ENCODE measurements around the gene MICAL3.
A peak's percentile ranks its signal among the peaks of the same experiment; 100 is the strongest.
"Not testable (repeated sequence)": the region's sequence is repeated elsewhere in the genome, so short reads cannot be mapped to it uniquely, and the experiment has no call there.

MICAL3 gene

GRCh38 chr22:18067548-18068341 is 43.4 kb upstream of the MICAL3 start:
- H3K36me3 ChIP-seq (ENCODE audit: control insufficient read depth, insufficient read depth, low read length) = no peaks in the 10 kb centered on the region
- H3K27me3 ChIP-seq (ENCODE audit: control insufficient read depth, insufficient read depth, low read length, poor library complexity, severe bottlenecking) = no peaks in the 10 kb centered on the region
- WGBS, 2 experiments = 72% methylated on average over 14 of the region's 14 CpGs
- no peak overlapping the region for H3K4me3 ChIP-seq (ENCODE audit: insufficient read depth, low read depth, low read length)
- no peaks in the 10 kb centered on the region for H3K4me1 ChIP-seq (ENCODE audit: control insufficient read depth, insufficient read depth, low read length)
- H3K9me3 ChIP-seq (ENCODE audit: control insufficient read depth, low read length) = no peaks in the 10 kb centered on the region
- no peak overlapping the region for H3K27ac ChIP-seq (ENCODE audit: insufficient read depth, low read depth, low read length, poor library complexity, severe bottlenecking)

DNA sequence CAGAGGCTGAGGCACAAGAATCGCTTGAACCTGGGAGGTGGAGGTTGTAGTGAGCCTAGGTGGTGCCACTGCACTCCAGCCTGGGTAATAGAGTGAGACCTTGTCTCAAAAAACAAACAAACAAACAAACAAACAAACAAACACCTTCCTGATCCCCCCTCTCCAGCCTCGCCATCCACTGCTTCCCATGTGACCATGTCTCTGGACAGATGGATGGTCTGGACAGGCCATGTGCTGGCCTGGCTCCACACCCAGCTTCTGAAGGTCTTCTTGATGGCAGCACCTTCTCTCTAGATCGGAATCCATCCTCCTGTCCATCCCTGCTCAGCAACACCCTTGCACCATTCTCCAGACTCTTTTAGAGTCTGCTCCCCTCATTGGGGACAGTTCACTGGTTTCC is 42.8 kb upstream of the MICAL3 start:
- WGBS, 2 experiments = 90 to 92% methylated on average over 3 of the region's 3 CpGs
- no peak overlapping the region for H3K27ac ChIP-seq (ENCODE audit: insufficient read depth, low read depth, low read length, poor library complexity, severe bottlenecking)
- no peaks in the 10 kb centered on the region for H3K9me3 ChIP-seq (ENCODE audit: control insufficient read depth, low read length)
- no peak overlapping the region for H3K4me3 ChIP-seq (ENCODE audit: insufficient read depth, low read depth, low read length)
- no peaks in the 10 kb centered on the region for H3K27me3 ChIP-seq (ENCODE audit: control insufficient read depth, insufficient read depth, low read length, poor library complexity, severe bottlenecking)
- H3K4me1 ChIP-seq (ENCODE audit: control insufficient read depth, insufficient read depth, low read length) = no peaks in the 10 kb centered on the region
- no peaks in the 10 kb centered on the region for H3K36me3 ChIP-seq (ENCODE audit: control insufficient read depth, insufficient read depth, low read length)

GRCh38 chr22:18066181-18066859 is 42.0 kb upstream of the MICAL3 start:
- H3K4me1 ChIP-seq (ENCODE audit: control insufficient read depth, insufficient read depth, low read length) = peaks cover 3% of the 10 kb centered on the region
- no peaks in the 10 kb centered on the region for H3K36me3 ChIP-seq (ENCODE audit: control insufficient read depth, insufficient read depth, low read length)
- H3K9me3 ChIP-seq (ENCODE audit: control insufficient read depth, low read length) = no peaks in the 10 kb centered on the region
- no peaks in the 10 kb centered on the region for H3K27me3 ChIP-seq (ENCODE audit: control insufficient read depth, insufficient read depth, low read length, poor library complexity, severe bottlenecking)
- H3K27ac ChIP-seq (ENCODE audit: insufficient read depth, low read depth, low read length, poor library complexity, severe bottlenecking) = no peak overlapping the region
- WGBS, 2 experiments = 85 to 90% methylated on average over 12 of the region's 12 CpGs
- no peak overlapping the region for H3K4me3 ChIP-seq (ENCODE audit: insufficient read depth, low read depth, low read length)

- H3K27ac ChIP-seq (ENCODE audit: insufficient read depth, low read depth, low read length, poor library complexity, severe bottlenecking) = no peak overlapping the region
- no peaks in the 10 kb centered on the region for H3K9me3 ChIP-seq (ENCODE audit: control insufficient read depth, low read length)
- no peaks in the 10 kb centered on the region for H3K36me3 ChIP-seq (ENCODE audit: control insufficient read depth, insufficient read depth, low read length)
- H3K4me1 ChIP-seq (ENCODE audit: control insufficient read depth, insufficient read depth, low read length) = peaks cover 8% of the 10 kb centered on the region
- 71 to 77% methylated on average over 9 of the region's 9 CpGs for WGBS, 2 experiments
- H3K4me3 ChIP-seq (ENCODE audit: insufficient read depth, low read depth, low read length) = no peak overlapping the region
- no peaks in the 10 kb centered on the region for H3K27me3 ChIP-seq (ENCODE audit: control insufficient read depth, insufficient read depth, low read length, poor library complexity, severe bottlenecking)
These were observed 40.9 kb upstream of the MICAL3 start for GRCh38 chr22:18065256-18065655.

DNA sequence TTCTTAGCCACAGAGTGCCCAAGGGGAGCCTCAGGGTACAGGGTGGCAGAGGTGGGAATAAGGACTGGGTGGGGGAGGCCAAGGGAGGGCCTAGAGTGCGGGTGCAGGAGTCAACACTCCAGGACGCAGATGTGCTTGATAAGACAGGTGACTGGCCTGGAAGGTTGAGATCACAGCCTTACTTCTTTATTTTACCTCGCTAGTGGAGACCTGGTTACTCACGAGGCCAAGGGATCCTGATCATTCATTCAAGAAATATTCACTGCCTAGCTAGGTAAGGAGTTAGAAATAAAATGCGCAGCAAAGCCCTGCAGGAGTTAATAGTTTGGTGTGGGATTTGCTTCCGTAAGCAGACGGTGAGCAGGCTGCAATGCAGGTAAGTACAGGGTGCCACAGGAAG is 40.3 kb upstream of the MICAL3 start:
- 94 to 95% methylated on average over 7 of the region's 7 CpGs for WGBS, 2 experiments
- Histone ChIP-seq H3K4me1 (ENCODE audit: control insufficient read depth, insufficient read depth, low read length) (peaks cover 8% of the 10 kb centered on the region), H3K4me3 (ENCODE audit: insufficient read depth, low read depth, low read length) (no peak overlapping the region), H3K27me3 (ENCODE audit: control insufficient read depth, insufficient read depth, low read length, poor library complexity, severe bottlenecking) (no peaks in the 10 kb centered on the region), H3K36me3 (ENCODE audit: control insufficient read depth, insufficient read depth, low read length) (no peaks in the 10 kb centered on the region), H3K27ac (ENCODE audit: insufficient read depth, low read depth, low read length, poor library complexity, severe bottlenecking) (no peak overlapping the region), H3K9me3 (ENCODE audit: control insufficient read depth, low read length) (no peaks in the 10 kb centered on the region)

- H3K27me3 ChIP-seq (ENCODE audit: control insufficient read depth, insufficient read depth, low read length, poor library complexity, severe bottlenecking); H3K9me3 ChIP-seq (ENCODE audit: control insufficient read depth, low read length); H3K36me3 ChIP-seq (ENCODE audit: control insufficient read depth, insufficient read depth, low read length); H3K4me1 ChIP-seq (ENCODE audit: control insufficient read depth, insufficient read depth, low read length); H3K4me3 ChIP-seq (ENCODE audit: insufficient read depth, low read depth, low read length): not testable (repeated sequence)
- H3K27ac ChIP-seq (ENCODE audit: insufficient read depth, low read depth, low read length, poor library complexity, severe bottlenecking) = peak overlapping the region; percentile 67
- WGBS, 2 experiments = 90 to 92% methylated on average over 6 of the region's 6 CpGs
These were observed 39.4 kb upstream of the MICAL3 start for GRCh38 chr22:18063715-18064114.

- no peaks in the 10 kb centered on the region for H3K36me3 ChIP-seq (ENCODE audit: control insufficient read depth, insufficient read depth, low read length)
- 88 to 93% methylated on average over 7 of the region's 7 CpGs for WGBS, 2 experiments
- H3K9me3 ChIP-seq (ENCODE audit: control insufficient read depth, low read length) = no peaks in the 10 kb centered on the region
- H3K4me1 ChIP-seq (ENCODE audit: control insufficient read depth, insufficient read depth, low read length) = peaks cover 8% of the 10 kb centered on the region
- no peak overlapping the region for H3K4me3 ChIP-seq (ENCODE audit: insufficient read depth, low read depth, low read length)
- H3K27me3 ChIP-seq (ENCODE audit: control insufficient read depth, insufficient read depth, low read length, poor library complexity, severe bottlenecking) = no peaks in the 10 kb centered on the region
- no peak overlapping the region for H3K27ac ChIP-seq (ENCODE audit: insufficient read depth, low read depth, low read length, poor library complexity, severe bottlenecking)
These were observed 38.9 kb upstream of the MICAL3 start for GRCh38 chr22:18063306-18063705.

DNA sequence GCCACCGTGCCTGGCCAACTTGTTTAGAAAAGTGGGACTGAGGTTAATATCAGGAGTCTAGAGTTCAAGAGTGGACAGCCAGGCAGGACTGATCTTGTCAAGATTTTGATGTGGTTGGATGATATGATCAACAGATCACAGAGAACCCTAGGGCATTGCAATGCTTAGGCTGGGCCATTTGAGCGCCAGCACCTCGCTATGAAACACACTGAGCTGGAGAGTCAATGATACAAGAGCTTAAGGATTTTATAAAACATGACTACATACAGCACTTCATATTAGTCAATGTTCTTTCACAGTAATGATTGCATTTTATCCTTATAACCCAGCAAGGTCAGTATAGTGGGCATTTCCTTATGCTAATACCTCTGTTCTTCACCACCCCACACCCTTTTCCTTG is 38.1 kb upstream of the MICAL3 start:
- Histone ChIP-seq H3K9me3 (ENCODE audit: control insufficient read depth, low read length) (no peaks in the 10 kb centered on the region), H3K27ac (ENCODE audit: insufficient read depth, low read depth, low read length, poor library complexity, severe bottlenecking) (no peak overlapping the region), H3K4me3 (ENCODE audit: insufficient read depth, low read depth, low read length) (no peak overlapping the region), H3K27me3 (ENCODE audit: control insufficient read depth, insufficient read depth, low read length, poor library complexity, severe bottlenecking) (no peaks in the 10 kb centered on the region), H3K4me1 (ENCODE audit: control insufficient read depth, insufficient read depth, low read length) (peaks cover 8% of the 10 kb centered on the region), H3K36me3 (ENCODE audit: control insufficient read depth, insufficient read depth, low read length) (no peaks in the 10 kb centered on the region)
- WGBS, 2 experiments = 95 to 96% methylated on average over 3 of the region's 3 CpGs

DNA sequence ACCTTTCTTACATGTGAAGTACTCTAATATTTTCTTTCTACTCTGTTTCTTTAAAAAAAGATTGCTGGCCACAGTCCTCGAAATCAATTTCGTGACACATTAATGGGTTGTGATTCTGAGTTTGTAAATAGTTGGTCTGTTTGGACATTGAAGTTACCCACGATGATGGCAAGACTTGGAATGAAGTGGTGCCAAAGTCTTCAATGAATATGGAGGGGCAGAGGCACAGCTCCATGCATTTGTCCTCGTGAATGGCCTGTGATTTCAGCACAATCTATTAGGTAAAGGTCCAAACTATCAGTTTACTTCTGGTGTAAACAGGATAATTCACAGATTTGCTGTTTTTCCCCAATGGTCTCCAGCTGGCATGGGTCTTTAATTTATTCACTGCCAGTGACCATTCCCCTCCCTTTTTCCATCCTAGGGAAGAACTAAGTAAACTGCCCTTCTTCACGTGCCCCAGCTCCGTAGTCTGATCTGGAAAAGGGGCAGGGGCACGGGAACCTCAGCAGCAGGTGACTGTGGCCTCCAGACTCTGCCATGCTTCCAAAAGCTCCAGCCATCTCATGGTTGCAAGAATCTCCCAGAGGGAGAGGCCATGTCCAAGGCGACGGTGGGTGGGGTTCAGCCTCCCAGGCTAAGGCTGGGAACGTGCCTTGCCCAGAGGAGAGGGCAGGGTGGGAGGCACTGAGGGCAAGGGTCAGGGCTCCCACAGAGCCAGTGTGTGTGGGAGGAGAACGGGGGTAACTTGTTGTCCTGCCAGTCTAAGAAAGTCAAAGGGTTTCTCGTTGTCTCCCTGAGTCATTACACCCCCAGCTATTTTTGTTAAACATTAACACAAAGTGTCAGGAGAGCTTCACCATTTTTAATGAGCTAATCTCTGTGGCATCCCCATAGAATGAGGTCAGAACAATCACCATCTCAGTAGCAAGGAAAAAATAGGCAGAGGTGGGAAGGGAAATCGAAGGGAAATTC is 36.6 kb upstream of the MICAL3 start:
- H3K27me3 ChIP-seq (ENCODE audit: control insufficient read depth, insufficient read depth, low read length, poor library complexity, severe bottlenecking) = no peaks in the 10 kb centered on the region
- no peaks in the 10 kb centered on the region for H3K9me3 ChIP-seq (ENCODE audit: control insufficient read depth, low read length)
- no peak overlapping the region for H3K27ac ChIP-seq (ENCODE audit: insufficient read depth, low read depth, low read length, poor library complexity, severe bottlenecking)
- H3K36me3 ChIP-seq (ENCODE audit: control insufficient read depth, insufficient read depth, low read length) = no peaks in the 10 kb centered on the region
- H3K4me1 ChIP-seq (ENCODE audit: control insufficient read depth, insufficient read depth, low read length) = peaks cover 8% of the 10 kb centered on the region
- no peak overlapping the region for H3K4me3 ChIP-seq (ENCODE audit: insufficient read depth, low read depth, low read length)
- WGBS, 2 experiments = 71 to 74% methylated on average over 13 of the region's 13 CpGs

GRCh38 chr22:18059991-18060390 is 35.6 kb upstream of the MICAL3 start:
- H3K4me1 ChIP-seq (ENCODE audit: control insufficient read depth, insufficient read depth, low read length) = peaks cover 8% of the 10 kb centered on the region
- H3K9me3 ChIP-seq (ENCODE audit: control insufficient read depth, low read length) = no peaks in the 10 kb centered on the region
- H3K27me3 ChIP-seq (ENCODE audit: control insufficient read depth, insufficient read depth, low read length, poor library complexity, severe bottlenecking) = no peaks in the 10 kb centered on the region
- H3K36me3 ChIP-seq (ENCODE audit: control insufficient read depth, insufficient read depth, low read length) = no peaks in the 10 kb centered on the region
- no peak overlapping the region for H3K4me3 ChIP-seq (ENCODE audit: insufficient read depth, low read depth, low read length)
- 87 to 93% methylated on average over 5 of the region's 5 CpGs for WGBS, 2 experiments
- no peak overlapping the region for H3K27ac ChIP-seq (ENCODE audit: insufficient read depth, low read depth, low read length, poor library complexity, severe bottlenecking)
